ENCODE data around the gene ABCC1.
A peak's percentile ranks its signal among the peaks of the same experiment; 100 is the strongest.

The ABCC1 gene

GRCh38 chr16:15963307-15963910 is 14.0 kb downstream of the ABCC1 start:
- peak overlapping the region; percentile 65 for H3K4ac ChIP-seq (ENCODE audit: low read depth, low read length)
- H3K18ac ChIP-seq (ENCODE audit: low read length): no peak overlapping the region
- no peak overlapping the region for H2BK5ac ChIP-seq (ENCODE audit: low read depth, low read length, poor library complexity)
- no peaks in the 10 kb centered on the region for H3K79me1 ChIP-seq (ENCODE audit: low read length)
- H3K27ac ChIP-seq (ENCODE audit: low read depth, low read length): no peak overlapping the region
- peak overlapping the region; percentile 37 for H3K4me3 ChIP-seq (ENCODE audit: low read depth, low read length)
- no peak overlapping the region for H3K23ac ChIP-seq (ENCODE audit: low read length)
- H2AK5ac ChIP-seq (ENCODE audit: low read length): no peak overlapping the region
- H3K27me3 ChIP-seq (ENCODE audit: insufficient read depth, low read length): no peaks in the 10 kb centered on the region
- no peak overlapping the region for H2AFZ ChIP-seq (ENCODE audit: insufficient read depth, low read length, poor library complexity)
- H4K8ac ChIP-seq (ENCODE audit: low read depth, low read length): no peak overlapping the region
- H3K79me2 ChIP-seq (ENCODE audit: control insufficient read depth, insufficient read depth, low read length, poor library complexity): no peaks in the 10 kb centered on the region
- no peak overlapping the region for H4K91ac ChIP-seq (ENCODE audit: low read depth, low read length)
- no peak overlapping the region for H4K12ac ChIP-seq (ENCODE audit: low read depth, low read length)
- H3K36me3 ChIP-seq (ENCODE audit: control insufficient read depth in 1 of 2, insufficient read depth in 2 of 2, low read length in 2 of 2): no peaks in the 10 kb centered on the region
- no peak overlapping the region for H3K4me2 ChIP-seq (ENCODE audit: low read length)
- H2BK12ac ChIP-seq (ENCODE audit: low read length): no peak overlapping the region
- H3K14ac ChIP-seq (ENCODE audit: low read length): no peak overlapping the region
- no peak overlapping the region for H3K9ac ChIP-seq (ENCODE audit: low read length)
- no peak overlapping the region for H2BK120ac ChIP-seq (ENCODE audit: insufficient read depth, low read length, poor library complexity)
- peaks cover 4% of the 10 kb centered on the region for H3K9me3 ChIP-seq (ENCODE audit: insufficient read depth, low read depth, low read length)
- no CpG with 5 or more reads among the region's 5 CpGs for WGBS (ENCODE audit: extremely low coverage, insufficient coverage, insufficient read length)
- H3K4me1 ChIP-seq (ENCODE audit: control insufficient read depth in 1 of 2, insufficient read depth in 2 of 2, low read length in 2 of 2): peaks cover 3 to 16% of the 10 kb centered on the region in 2 experiments
- peak in 1 of 2 donors; percentile 24 for DNase-seq

GRCh38 chr16:15966420-15966819 is 17.0 kb downstream of the ABCC1 start:
- no peak for DNase-seq
- Histone ChIP-seq H3K4me1 (ENCODE audit: control insufficient read depth in 1 of 2, insufficient read depth in 2 of 2, low read length in 2 of 2) (peaks cover 3 to 9% of the 10 kb centered on the region in 2 experiments), H4K8ac (ENCODE audit: low read depth, low read length) (no peak overlapping the region), H2AFZ (ENCODE audit: insufficient read depth, low read length, poor library complexity) (no peak overlapping the region), H2BK5ac (ENCODE audit: low read depth, low read length, poor library complexity) (no peak overlapping the region), H4K91ac (ENCODE audit: low read depth, low read length) (no peak overlapping the region), H3K36me3 (ENCODE audit: control insufficient read depth in 1 of 2, insufficient read depth in 2 of 2, low read length in 2 of 2) (no peaks in the 10 kb centered on the region), H3K4me2 (ENCODE audit: low read length) (no peak overlapping the region), H3K9me3 (ENCODE audit: insufficient read depth, low read depth, low read length) (peaks cover 4% of the 10 kb centered on the region), H3K79me1 (ENCODE audit: low read length) (no peaks in the 10 kb centered on the region), H2BK12ac (ENCODE audit: low read length) (no peak overlapping the region), H3K18ac (ENCODE audit: low read length) (no peak overlapping the region), H3K27ac (ENCODE audit: low read depth, low read length) (no peak overlapping the region), H2AK5ac (ENCODE audit: low read length) (no peak overlapping the region), H4K12ac (ENCODE audit: low read depth, low read length) (no peak overlapping the region), H3K79me2 (ENCODE audit: control insufficient read depth, insufficient read depth, low read length, poor library complexity) (no peaks in the 10 kb centered on the region), H3K23ac (ENCODE audit: low read length) (no peak overlapping the region), H3K4ac (ENCODE audit: low read depth, low read length) (no peak overlapping the region), H3K14ac (ENCODE audit: low read length) (no peak overlapping the region), H3K27me3 (ENCODE audit: insufficient read depth, low read length) (no peaks in the 10 kb centered on the region), H3K4me3 (ENCODE audit: low read depth, low read length) (no peak overlapping the region), H2BK120ac (ENCODE audit: insufficient read depth, low read length, poor library complexity) (no peak overlapping the region), H3K9ac (ENCODE audit: low read length) (no peak overlapping the region)
- WGBS (ENCODE audit: extremely low coverage, insufficient coverage, insufficient read length): no CpG with 5 or more reads among the region's 5 CpGs

GRCh38 chr16:15966836-15967546 is 17.6 kb downstream of the ABCC1 start:
- Histone ChIP-seq H4K91ac (ENCODE audit: low read depth, low read length) (no peak overlapping the region), H3K14ac (ENCODE audit: low read length) (no peak overlapping the region), H3K4ac (ENCODE audit: low read depth, low read length) (peak overlapping the region; percentile 25), H3K27ac (ENCODE audit: low read depth, low read length) (no peak overlapping the region), H3K79me2 (ENCODE audit: control insufficient read depth, insufficient read depth, low read length, poor library complexity) (no peaks in the 10 kb centered on the region), H4K8ac (ENCODE audit: low read depth, low read length) (no peak overlapping the region), H3K4me2 (ENCODE audit: low read length) (no peak overlapping the region), H3K27me3 (ENCODE audit: insufficient read depth, low read length) (no peaks in the 10 kb centered on the region), H3K23ac (ENCODE audit: low read length) (no peak overlapping the region), H3K9me3 (ENCODE audit: insufficient read depth, low read depth, low read length) (peaks cover 4% of the 10 kb centered on the region), H2AK5ac (ENCODE audit: low read length) (no peak overlapping the region), H3K4me3 (ENCODE audit: low read depth, low read length) (no peak overlapping the region), H3K4me1 (ENCODE audit: control insufficient read depth in 1 of 2, insufficient read depth in 2 of 2, low read length in 2 of 2) (peaks cover 3 to 9% of the 10 kb centered on the region in 2 experiments), H3K36me3 (ENCODE audit: control insufficient read depth in 1 of 2, insufficient read depth in 2 of 2, low read length in 2 of 2) (no peaks in the 10 kb centered on the region), H2BK12ac (ENCODE audit: low read length) (no peak overlapping the region), H4K12ac (ENCODE audit: low read depth, low read length) (no peak overlapping the region), H2BK5ac (ENCODE audit: low read depth, low read length, poor library complexity) (no peak overlapping the region), H3K18ac (ENCODE audit: low read length) (no peak overlapping the region), H2AFZ (ENCODE audit: insufficient read depth, low read length, poor library complexity) (no peak overlapping the region), H2BK120ac (ENCODE audit: insufficient read depth, low read length, poor library complexity) (no peak overlapping the region), H3K9ac (ENCODE audit: low read length) (no peak overlapping the region), H3K79me1 (ENCODE audit: low read length) (no peaks in the 10 kb centered on the region)
- WGBS (ENCODE audit: extremely low coverage, insufficient coverage, insufficient read length): no CpG with 5 or more reads among the region's 5 CpGs
- peak in 1 of 2 donors; percentile 28 for DNase-seq

- Histone ChIP-seq H3K79me1 (ENCODE audit: low read length) (no peaks in the 10 kb centered on the region), H2BK5ac (ENCODE audit: low read depth, low read length, poor library complexity) (no peak overlapping the region), H3K4me1 (ENCODE audit: control insufficient read depth in 1 of 2, insufficient read depth in 2 of 2, low read length in 2 of 2) (peaks cover 3 to 9% of the 10 kb centered on the region in 2 experiments), H2AFZ (ENCODE audit: insufficient read depth, low read length, poor library complexity) (no peak overlapping the region), H3K79me2 (ENCODE audit: control insufficient read depth, insufficient read depth, low read length, poor library complexity) (no peaks in the 10 kb centered on the region), H3K4ac (ENCODE audit: low read depth, low read length) (no peak overlapping the region), H4K12ac (ENCODE audit: low read depth, low read length) (no peak overlapping the region), H3K36me3 (ENCODE audit: control insufficient read depth in 1 of 2, insufficient read depth in 2 of 2, low read length in 2 of 2) (no peaks in the 10 kb centered on the region), H4K91ac (ENCODE audit: low read depth, low read length) (no peak overlapping the region), H3K23ac (ENCODE audit: low read length) (no peak overlapping the region), H4K8ac (ENCODE audit: low read depth, low read length) (no peak overlapping the region), H2BK120ac (ENCODE audit: insufficient read depth, low read length, poor library complexity) (no peak overlapping the region), H3K9me3 (ENCODE audit: insufficient read depth, low read depth, low read length) (peaks cover 4% of the 10 kb centered on the region), H3K27ac (ENCODE audit: low read depth, low read length) (no peak overlapping the region), H3K4me3 (ENCODE audit: low read depth, low read length) (no peak overlapping the region), H2AK5ac (ENCODE audit: low read length) (no peak overlapping the region), H3K4me2 (ENCODE audit: low read length) (no peak overlapping the region), H3K14ac (ENCODE audit: low read length) (no peak overlapping the region), H3K27me3 (ENCODE audit: insufficient read depth, low read length) (no peaks in the 10 kb centered on the region), H3K9ac (ENCODE audit: low read length) (no peak overlapping the region), H2BK12ac (ENCODE audit: low read length) (no peak overlapping the region), H3K18ac (ENCODE audit: low read length) (no peak overlapping the region)
- no peak for DNase-seq
- no CpG with 5 or more reads among the region's 11 CpGs for WGBS (ENCODE audit: extremely low coverage, insufficient coverage, insufficient read length)
These were observed 18.4 kb downstream of the ABCC1 start for GRCh38 chr16:15967655-15968315.

Data from trophoblast cell (in vitro differentiated cells and primary cell).